SIG-M5 treated with dmso at 0.1 percent for 504 hours (cell line): ENCODE results near the gene MAN1A1.
"Not testable (repeated sequence)": the region's sequence is repeated elsewhere in the genome, so short reads cannot be mapped to it uniquely, and the experiment has no call there.

Source experiments
- DNase-seq: peaks from one replicate; lab custom pipeline; 2025; ENCODE audit not compliant: unreplicated experiment; lab: John Stamatoyannopoulos, UW

Gene MAN1A1

GRCh38 chr6:119307056-119307455 is 42.5 kb downstream of the MAN1A1 start:
- DNase-seq, result no peak

GRCh38 chr6:119306396-119306968 is 43.1 kb downstream of the MAN1A1 start:
- DNase-seq, result no peak

GRCh38 chr6:119303164-119303887 is 46.2 kb downstream of the MAN1A1 start:
- no peak for DNase-seq

GRCh38 chr6:119301429-119301828 is 48.1 kb downstream of the MAN1A1 start:
- DNase-seq, result no peak

- DNase-seq, result no peak
Measured at GRCh38 chr6:119299694-119300093, 49.9 kb downstream of the MAN1A1 start.

- no peak for DNase-seq
Measured at GRCh38 chr6:119297049-119297448, 52.5 kb downstream of the MAN1A1 start.

GRCh38 chr6:119296036-119297035 is 53.2 kb downstream of the MAN1A1 start:
- no peak for DNase-seq

GRCh38 chr6:119294984-119295383 is 54.6 kb downstream of the MAN1A1 start:
- no peak for DNase-seq

- not testable (repeated sequence) for DNase-seq
Measured at GRCh38 chr6:119291060-119291459, 58.5 kb downstream of the MAN1A1 start.

GRCh38 chr6:119290306-119290705 is 59.3 kb downstream of the MAN1A1 start:
- DNase-seq, result no peak

GRCh38 chr6:119289651-119290050 is 59.9 kb downstream of the MAN1A1 start:
- peak; percentile 12 for DNase-seq

- DNase-seq, result no peak
Measured at GRCh38 chr6:119285908-119286625, 63.5 kb downstream of the MAN1A1 start.

- DNase-seq, result no peak
Measured at GRCh38 chr6:119284861-119285521, 64.6 kb downstream of the MAN1A1 start.

- no peak for DNase-seq
Measured at GRCh38 chr6:119283979-119284545, 65.5 kb downstream of the MAN1A1 start.

GRCh38 chr6:119283214-119283613 is 66.3 kb downstream of the MAN1A1 start:
- no peak for DNase-seq

- DNase-seq, result no peak
Measured at GRCh38 chr6:119280668-119281067, 68.9 kb downstream of the MAN1A1 start.

GRCh38 chr6:119280080-119280479 is 69.5 kb downstream of the MAN1A1 start:
- DNase-seq, result no peak

- DNase-seq, result no peak
Measured at GRCh38 chr6:119278625-119279024, 70.9 kb downstream of the MAN1A1 start.

- DNase-seq, result no peak
Measured at GRCh38 chr6:119277052-119277451, 72.5 kb downstream of the MAN1A1 start.

GRCh38 chr6:119276211-119276610 is 73.3 kb downstream of the MAN1A1 start:
- DNase-seq, result no peak
